ENCODE results near the gene UBE2U.

GRCh38 chr1:64186138-64186897 lies 17.1 kb upstream of the UBE2U start:
- no peak for TF ChIP-seq POLR2A (IDR thresholded peaks at IDR 0.05)
- TF ChIP-seq, protein P1, sequence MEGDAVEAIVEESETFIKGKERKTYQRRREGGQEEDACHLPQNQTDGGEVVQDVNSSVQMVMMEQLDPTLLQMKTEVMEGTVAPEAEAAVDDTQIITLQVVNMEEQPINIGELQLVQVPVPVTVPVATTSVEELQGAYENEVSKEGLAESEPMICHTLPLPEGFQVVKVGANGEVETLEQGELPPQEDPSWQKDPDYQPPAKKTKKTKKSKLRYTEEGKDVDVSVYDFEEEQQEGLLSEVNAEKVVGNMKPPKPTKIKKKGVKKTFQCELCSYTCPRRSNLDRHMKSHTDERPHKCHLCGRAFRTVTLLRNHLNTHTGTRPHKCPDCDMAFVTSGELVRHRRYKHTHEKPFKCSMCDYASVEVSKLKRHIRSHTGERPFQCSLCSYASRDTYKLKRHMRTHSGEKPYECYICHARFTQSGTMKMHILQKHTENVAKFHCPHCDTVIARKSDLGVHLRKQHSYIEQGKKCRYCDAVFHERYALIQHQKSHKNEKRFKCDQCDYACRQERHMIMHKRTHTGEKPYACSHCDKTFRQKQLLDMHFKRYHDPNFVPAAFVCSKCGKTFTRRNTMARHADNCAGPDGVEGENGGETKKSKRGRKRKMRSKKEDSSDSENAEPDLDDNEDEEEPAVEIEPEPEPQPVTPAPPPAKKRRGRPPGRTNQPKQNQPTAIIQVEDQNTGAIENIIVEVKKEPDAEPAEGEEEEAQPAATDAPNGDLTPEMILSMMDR (IDR thresholded peaks at IDR 0.05), result no peak
